Measurements from ENCODE around the gene NIP7.

Gene NIP7

DNA sequence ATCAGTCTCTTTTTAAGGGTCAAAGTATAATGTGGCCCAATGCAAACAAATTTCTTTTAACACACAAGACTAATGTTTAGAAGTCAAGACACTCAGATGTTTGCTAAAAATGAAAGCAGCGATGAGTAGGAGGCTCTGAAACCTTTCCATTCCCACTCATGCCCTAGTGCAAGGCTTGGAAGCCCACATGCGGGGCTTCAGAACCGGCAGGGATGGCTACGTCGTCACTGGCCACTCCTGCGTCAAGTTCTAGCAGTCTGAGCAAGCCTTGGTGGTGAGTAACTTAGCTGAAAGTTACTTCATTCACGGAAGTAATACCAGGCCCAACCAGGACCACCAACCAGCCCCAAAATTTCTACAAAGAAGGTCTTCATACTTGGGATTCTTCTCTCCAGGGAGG is 26.9 kb downstream of the NIP7 start:
- DNase-seq (ENCODE audit: low read depth) = no peak
- H3K4me3 ChIP-seq (ENCODE audit: low read depth, low read length) = no peak overlapping the region
- TF ChIP-seq, protein P1, sequence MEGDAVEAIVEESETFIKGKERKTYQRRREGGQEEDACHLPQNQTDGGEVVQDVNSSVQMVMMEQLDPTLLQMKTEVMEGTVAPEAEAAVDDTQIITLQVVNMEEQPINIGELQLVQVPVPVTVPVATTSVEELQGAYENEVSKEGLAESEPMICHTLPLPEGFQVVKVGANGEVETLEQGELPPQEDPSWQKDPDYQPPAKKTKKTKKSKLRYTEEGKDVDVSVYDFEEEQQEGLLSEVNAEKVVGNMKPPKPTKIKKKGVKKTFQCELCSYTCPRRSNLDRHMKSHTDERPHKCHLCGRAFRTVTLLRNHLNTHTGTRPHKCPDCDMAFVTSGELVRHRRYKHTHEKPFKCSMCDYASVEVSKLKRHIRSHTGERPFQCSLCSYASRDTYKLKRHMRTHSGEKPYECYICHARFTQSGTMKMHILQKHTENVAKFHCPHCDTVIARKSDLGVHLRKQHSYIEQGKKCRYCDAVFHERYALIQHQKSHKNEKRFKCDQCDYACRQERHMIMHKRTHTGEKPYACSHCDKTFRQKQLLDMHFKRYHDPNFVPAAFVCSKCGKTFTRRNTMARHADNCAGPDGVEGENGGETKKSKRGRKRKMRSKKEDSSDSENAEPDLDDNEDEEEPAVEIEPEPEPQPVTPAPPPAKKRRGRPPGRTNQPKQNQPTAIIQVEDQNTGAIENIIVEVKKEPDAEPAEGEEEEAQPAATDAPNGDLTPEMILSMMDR (IDR thresholded peaks at IDR 0.05; ENCODE audit: low read depth, low read length, missing control alignments) = no peak
- in situ Hi-C loops (cut with HindIII; ENCODE audit: low sequenced_read_pairs) = no loop called here

DNA sequence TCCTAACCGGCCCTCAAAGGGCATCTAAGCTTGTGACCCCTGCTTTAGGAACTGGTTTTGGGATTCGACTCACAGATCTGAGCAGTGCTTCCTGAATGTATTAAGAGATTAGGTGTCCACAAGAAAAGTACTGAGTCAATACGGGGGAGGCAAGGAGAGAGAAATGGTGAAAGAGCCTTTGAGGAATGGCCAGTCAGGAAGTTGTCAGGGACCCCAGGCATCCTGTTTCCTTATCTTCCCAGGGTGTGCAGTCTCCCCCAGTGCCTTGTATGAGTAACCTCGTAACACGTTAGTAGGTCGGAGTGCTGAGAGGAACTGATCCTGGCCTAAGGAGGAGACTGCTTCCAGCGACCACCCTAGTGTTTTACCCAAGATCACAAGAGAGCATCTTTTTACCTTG is 28.4 kb downstream of the NIP7 start:
- TF ChIP-seq, protein P1 (IDR thresholded peaks at IDR 0.05; ENCODE audit: low read depth, low read length, missing control alignments) = no peak
- in situ Hi-C loops (cut with HindIII; ENCODE audit: low sequenced_read_pairs) = no loop called here
- no peak for DNase-seq (ENCODE audit: low read depth)
- no peak overlapping the region for H3K4me3 ChIP-seq (ENCODE audit: low read depth, low read length)

DNA sequence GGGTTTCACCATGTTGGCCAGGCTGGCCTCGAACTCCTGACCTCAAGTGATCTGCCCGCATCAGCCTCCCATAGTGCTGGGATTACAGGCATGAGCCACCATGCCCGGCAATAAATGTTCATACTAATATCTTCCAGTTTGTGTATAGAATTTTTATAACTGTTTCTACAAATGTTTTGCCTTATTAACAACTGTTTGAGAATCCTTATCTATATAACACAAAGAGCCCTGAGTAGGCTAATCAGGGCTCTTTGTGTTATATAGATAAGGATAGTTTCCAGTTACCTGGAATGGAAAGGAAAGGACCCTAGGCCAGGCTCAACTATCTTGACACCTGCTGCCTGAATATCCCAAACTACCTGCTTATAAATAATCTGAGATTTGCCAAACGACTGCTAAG is 29.3 kb downstream of the NIP7 start:
- in situ Hi-C loops (cut with HindIII; ENCODE audit: low sequenced_read_pairs) = no loop called here
- H3K4me3 ChIP-seq (ENCODE audit: low read depth, low read length) = no peak overlapping the region
- no peak for DNase-seq (ENCODE audit: low read depth)
- TF ChIP-seq, protein P1 (IDR thresholded peaks at IDR 0.05; ENCODE audit: low read depth, low read length, missing control alignments) = no peak

DNA sequence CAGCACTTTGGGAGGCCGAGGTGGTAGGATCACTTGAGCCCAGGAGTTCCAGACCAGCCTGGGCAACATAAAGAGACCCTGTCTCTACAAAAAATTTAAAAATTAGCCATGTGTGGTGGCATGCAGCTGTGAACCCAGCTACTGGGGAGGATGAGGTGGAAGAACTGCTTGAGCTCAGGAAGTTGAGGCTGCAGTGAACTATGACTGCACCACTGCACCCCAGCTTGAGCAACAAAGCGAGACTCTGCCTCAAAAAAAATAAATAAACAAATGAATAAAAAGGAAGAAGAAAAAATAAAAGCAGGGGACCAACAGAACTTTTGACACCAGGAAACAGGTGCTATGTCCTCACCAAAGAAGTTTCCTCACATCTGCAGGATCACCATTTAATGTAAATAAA is 32.0 kb downstream of the NIP7 start:
- H3K4me3 ChIP-seq (ENCODE audit: low read depth, low read length) = no peak overlapping the region
- TF ChIP-seq, protein P1 (IDR thresholded peaks at IDR 0.05; ENCODE audit: low read depth, low read length, missing control alignments) = no peak
- no peak for DNase-seq (ENCODE audit: low read depth)
- in situ Hi-C loops (cut with HindIII; ENCODE audit: low sequenced_read_pairs) = no loop called here

DNA sequence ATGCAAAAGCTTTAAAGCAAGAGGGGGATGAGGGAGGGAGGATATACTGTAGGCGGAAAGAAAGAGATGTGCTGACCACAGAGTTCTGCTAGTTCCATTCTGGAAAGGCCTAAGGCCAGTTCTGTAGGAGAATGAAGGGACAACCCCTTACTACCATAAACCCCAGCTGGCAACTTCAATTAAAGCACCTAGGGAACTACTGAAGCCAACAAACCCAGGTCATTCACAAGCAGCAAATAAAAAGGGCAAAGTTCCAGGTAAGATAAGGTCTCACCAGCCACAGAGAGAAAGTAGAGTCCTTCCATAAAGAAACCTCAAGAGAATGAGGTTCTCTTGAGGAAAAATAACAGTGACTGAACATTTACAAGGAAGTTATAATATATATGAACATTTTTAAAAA is 33.4 kb downstream of the NIP7 start:
- TF ChIP-seq, protein P1 (IDR thresholded peaks at IDR 0.05; ENCODE audit: low read depth, low read length, missing control alignments) = no peak
- in situ Hi-C loops (cut with HindIII; ENCODE audit: low sequenced_read_pairs) = no loop called here
- H3K4me3 ChIP-seq (ENCODE audit: low read depth, low read length) = no peak overlapping the region
- no peak for DNase-seq (ENCODE audit: low read depth)

DNA sequence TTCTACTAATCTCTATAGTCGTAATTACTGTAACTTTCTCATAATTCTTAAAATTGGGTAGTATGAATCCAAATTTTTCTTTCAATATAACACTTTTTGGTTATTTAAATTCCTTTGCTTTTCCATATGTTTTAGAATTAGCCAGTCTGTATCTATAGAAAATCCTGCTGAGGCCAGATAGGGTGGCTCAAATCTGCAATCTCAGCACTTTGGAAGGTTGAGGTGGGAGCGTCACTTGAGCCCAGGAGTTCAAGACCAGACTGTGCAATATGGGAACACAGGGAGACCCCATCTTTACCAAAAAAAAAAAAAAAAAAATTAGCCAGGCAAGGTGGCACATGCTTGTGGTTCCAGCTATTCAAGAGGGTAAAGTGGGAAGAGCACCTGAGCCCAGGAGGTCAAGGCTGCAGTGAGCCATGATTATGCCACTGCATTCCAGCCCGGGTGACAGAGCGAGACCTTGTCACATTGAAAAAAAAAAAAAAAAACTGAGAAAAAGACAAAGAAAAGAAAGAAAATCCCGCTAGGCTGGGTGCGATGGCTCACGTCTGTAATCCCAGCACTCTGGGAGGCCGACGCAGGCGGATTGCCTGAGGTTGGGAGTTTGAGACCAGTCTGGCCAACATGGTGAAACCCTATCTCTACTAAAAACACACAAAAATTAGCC is 37.0 kb downstream of the NIP7 start:
- TF ChIP-seq, protein P1 (IDR thresholded peaks at IDR 0.05; ENCODE audit: low read depth, low read length, missing control alignments) = no peak
- in situ Hi-C loops (cut with HindIII; ENCODE audit: low sequenced_read_pairs) = no loop called here
- no peak overlapping the region for H3K4me3 ChIP-seq (ENCODE audit: low read depth, low read length)
- no peak for DNase-seq (ENCODE audit: low read depth)

All from astrocyte of the cerebellum (primary cell).